GM12873 (cell line): ENCODE measurements around the gene OGA.

Source experiments
- TF ChIP-seq, protein P1 (sequence below): IDR thresholded peaks from 2 replicates; pipeline ENCODE4 v1.5.1; 2012; ENCODE audit warnings: low read depth, mild to moderate bottlenecking, moderate library complexity, low read length, control low read depth; ENCODE audit not compliant: insufficient read depth; ENCODE audit errors: missing control alignments

Gene OGA

DNA sequence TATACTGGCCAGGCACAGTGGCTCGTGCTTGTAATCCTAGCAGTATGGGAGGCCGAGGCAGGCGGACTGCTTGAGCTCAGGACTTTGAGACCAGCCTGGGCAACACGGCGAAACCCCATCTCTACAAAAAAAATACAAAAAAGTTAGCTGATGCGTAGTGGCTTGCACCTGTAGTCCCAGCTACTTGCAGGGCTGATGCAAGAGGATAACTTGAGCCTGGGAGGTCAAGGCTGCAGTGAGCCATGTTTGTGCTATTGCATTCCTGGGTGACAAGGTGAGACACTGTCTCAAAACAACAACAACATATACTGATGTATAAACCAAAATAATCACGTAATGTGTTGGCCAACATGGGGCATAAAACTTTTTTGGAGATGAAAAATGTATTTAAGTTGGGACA, 28.6 kb downstream of the OGA start:
- TF ChIP-seq, protein P1, sequence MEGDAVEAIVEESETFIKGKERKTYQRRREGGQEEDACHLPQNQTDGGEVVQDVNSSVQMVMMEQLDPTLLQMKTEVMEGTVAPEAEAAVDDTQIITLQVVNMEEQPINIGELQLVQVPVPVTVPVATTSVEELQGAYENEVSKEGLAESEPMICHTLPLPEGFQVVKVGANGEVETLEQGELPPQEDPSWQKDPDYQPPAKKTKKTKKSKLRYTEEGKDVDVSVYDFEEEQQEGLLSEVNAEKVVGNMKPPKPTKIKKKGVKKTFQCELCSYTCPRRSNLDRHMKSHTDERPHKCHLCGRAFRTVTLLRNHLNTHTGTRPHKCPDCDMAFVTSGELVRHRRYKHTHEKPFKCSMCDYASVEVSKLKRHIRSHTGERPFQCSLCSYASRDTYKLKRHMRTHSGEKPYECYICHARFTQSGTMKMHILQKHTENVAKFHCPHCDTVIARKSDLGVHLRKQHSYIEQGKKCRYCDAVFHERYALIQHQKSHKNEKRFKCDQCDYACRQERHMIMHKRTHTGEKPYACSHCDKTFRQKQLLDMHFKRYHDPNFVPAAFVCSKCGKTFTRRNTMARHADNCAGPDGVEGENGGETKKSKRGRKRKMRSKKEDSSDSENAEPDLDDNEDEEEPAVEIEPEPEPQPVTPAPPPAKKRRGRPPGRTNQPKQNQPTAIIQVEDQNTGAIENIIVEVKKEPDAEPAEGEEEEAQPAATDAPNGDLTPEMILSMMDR = no peak

DNA sequence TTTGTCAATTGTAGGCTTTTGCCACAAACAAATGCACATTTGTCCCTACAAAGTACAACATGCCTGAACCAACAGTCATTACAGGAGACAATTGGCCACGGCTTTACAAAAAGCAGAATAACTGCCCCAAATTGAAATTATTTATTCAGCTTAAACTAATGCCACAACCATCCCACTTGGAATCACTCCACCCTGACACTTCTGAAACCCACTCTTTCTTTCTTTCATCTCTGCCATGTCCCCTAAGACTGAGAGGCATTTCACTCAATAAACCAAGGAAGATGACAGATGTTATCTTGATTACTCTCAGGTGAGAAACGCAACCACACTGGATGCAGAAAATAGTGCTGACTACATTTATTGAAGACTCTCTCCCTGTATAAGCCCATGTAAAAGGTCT, 32.4 kb downstream of the OGA start:
- TF ChIP-seq, protein P1 = no peak

DNA sequence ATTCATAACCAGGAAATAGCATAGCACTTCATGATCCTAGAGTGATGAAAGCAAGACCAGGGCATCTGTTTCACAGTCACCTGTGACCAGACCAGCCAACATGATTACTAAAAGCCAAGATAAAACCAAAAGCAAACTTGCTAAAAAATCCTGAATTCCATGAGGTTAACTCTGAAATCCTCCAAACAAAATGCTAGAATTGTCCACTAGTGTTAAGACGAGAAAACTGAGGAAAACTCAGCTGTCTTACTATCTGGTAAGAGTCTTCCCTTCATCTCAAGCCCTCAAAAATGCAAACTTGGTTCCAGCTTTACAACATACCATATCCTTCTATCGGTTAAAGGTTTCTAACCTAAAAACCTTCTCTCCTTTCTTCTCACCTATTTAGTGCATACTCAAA, 33.7 kb downstream of the OGA start:
- TF ChIP-seq, protein P1 = no peak

DNA sequence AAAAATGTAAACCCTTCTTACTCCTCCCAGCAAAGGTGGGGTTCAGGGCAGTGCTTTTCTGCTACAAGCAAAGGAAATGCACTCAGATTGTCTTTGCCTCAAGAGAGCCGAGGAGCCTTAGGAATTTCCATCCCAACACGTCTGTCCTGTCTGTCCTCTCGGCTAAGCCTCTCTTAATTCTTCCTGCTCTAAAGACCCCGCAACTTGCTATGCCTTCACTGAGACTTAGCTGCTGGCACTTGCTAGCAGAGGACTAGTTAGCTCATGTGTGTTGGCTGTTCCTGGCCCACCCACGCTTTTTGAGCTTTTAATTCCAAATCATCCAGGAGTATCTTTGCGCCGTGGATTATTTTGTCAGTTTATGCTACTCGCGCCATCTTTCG, 34.5 kb downstream of the OGA start:
- TF ChIP-seq, protein P1 = no peak

DNA sequence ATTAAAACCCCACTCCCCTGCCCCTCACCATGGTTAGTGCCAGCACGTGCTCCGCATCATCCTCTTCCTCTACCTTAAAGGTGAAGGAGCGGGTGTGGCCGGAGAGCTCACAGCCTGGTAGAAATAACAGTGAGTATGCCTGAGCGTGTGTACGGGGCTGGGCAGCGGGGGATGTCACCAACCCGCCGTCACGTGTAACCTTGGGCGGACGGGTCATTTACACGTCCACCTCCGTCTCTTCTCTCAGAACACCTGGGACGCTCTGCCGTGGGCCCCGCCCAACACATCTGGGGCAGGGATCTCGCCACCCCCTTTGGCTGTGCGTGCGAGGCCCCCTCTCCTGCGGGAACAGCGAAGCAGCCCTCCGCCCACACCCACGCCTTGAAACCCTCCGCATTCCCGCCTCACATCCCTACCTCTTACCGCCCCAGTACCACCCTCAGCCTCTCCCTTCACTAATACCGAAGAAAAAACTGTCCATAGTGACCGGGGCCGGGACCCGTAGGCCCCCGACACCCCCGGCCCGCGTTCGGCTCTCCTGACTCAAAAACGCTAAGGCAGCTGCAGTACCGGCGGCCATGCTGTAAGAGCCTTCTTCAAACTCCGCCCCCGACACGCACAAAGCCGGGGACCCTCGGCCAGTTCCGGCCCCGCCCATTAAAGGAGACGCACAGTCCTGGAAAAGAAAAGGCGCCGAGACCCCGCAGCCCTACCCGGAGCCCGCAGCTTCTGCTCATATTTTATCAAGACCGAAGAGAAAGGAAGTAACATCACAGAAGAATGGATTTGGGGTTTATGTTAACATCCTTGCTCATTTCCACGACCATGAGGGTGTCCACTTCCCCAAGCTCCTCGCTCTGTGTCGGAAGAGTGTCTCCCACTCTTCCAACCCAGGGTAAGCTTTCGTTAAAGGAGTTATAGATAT, 35.2 kb downstream of the OGA start, which contains the start of gene NPM3:
NPM3 (minus strand) TSS at position 636 of the 925 bp plus-strand sequence; CDS start at position 580, 56 bp downstream.
- TF ChIP-seq, protein P1 = no peak

DNA sequence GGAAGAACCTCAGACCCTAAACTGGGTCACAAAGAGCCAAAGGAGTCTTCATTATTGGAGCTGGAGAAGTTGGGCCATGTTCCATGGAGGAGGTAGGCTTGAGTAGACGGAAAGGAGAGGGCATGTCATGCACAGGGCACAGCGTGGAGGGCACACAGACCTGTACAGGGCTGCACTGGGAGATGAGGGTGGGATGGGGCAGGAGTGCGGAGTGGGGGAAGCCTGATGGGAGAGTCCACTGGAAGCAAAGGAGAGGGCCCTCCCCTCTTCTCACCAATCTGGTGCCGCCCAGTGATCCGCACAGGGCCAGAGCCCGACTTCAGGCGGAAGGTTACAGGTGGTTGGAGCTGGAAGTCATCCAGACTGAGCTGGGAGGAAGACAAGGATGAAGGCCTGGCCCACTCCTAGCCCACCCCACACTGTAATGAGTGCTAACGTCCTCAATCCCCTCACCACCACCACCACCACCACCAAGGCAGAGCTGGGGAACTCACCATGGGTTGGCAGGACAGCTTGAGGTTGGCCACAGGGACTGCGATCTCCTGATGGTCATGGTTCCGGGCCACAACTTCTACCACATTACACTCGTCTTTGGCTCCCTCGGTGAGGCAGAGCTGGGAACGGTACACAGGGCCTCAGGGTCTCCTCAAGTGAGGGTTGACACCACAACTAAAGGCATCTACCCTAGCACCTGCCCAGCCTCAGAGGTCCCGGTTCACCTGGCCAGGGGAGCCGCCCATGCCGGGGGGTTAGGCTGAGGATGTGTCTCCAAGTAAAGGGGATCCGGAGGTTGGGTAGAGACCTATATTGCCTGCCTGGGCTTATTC, 36.0 kb downstream of the OGA start:
- TF ChIP-seq, protein P1 = no peak

DNA sequence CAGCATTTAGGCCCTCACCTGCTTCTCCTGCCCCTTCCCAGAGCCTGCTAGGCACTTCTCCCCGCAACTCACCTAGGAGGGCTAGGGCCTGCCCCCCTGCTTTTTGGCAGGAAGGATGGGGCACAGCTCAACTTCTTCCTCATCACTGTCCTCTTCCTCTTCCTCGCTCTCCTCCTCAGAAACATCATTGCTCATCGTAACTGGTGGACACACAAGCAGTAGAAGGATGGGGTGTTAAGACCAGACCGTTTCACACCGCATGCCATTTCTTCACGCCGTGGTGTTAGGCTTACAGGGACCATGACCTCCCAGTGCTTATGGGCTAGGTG, 36.6 kb downstream of the OGA start:
- TF ChIP-seq, protein P1 = no peak
